Esophagus mucosa (tissue), 1 donor: Measurements from ENCODE around the gene LSM3. TPM values are rescaled to one million over a fixed set of nuclear protein-coding genes. Genes with fewer than 3 reads are reported as not detected.

ENCODE experiments used
- ATAC-seq: fragments of 200-7000 bp; cut with Tn5 transposase; one replicate; pipeline ENCODE4 v1.9.1; 2020
- total RNA-seq: library from RNA; stranded (reverse); gene quantifications from one replicate; pipeline ENCODE4 v1.2.4, GENCODE V29; 2023
- donor health status: DM: yes; HTN: yes; CAD: no.

Gene LSM3
- 10.3 TPM for total RNA-seq

- ATAC-seq: peak; percentile 99
These were observed at the start of gene LSM3, which contains the start of gene XPC for GRCh38 chr3:14178247-14179113. TSS of gene LSM3 (plus strand) at chr3:14178817. CDS start at chr3:14178861, 44 bp downstream. TSS of gene XPC (minus strand) at chr3:14178601. CDS start at chr3:14178568, 33 bp downstream.

- ATAC-seq: no peak
These were observed 49.3 kb upstream of the LSM3 start for GRCh38 chr3:14129296-14129695.

- ATAC-seq: no peak
These were observed 48.4 kb upstream of the LSM3 start for GRCh38 chr3:14130230-14130629.

- no peak for ATAC-seq
These were observed 47.9 kb upstream of the LSM3 start for GRCh38 chr3:14130707-14131106.

GRCh38 chr3:14131134-14131533 is 47.5 kb upstream of the LSM3 start:
- no peak for ATAC-seq

- no peak for ATAC-seq
These were observed 46.5 kb upstream of the LSM3 start for GRCh38 chr3:14132120-14132519.

GRCh38 chr3:14132689-14133088 is 45.9 kb upstream of the LSM3 start:
- ATAC-seq: no peak

- ATAC-seq: peak; percentile 1
These were observed 45.3 kb upstream of the LSM3 start for GRCh38 chr3:14133188-14133800.

GRCh38 chr3:14133876-14134275 is 44.7 kb upstream of the LSM3 start:
- no peak for ATAC-seq

GRCh38 chr3:14134291-14134690 is 44.3 kb upstream of the LSM3 start:
- no peak for ATAC-seq

- no peak for ATAC-seq
These were observed 43.0 kb upstream of the LSM3 start for GRCh38 chr3:14135581-14135980.

- peak; percentile 78 for ATAC-seq
These were observed 41.6 kb upstream of the LSM3 start for GRCh38 chr3:14137004-14137403.

- peak; percentile 50 for ATAC-seq
These were observed 41.2 kb upstream of the LSM3 start for GRCh38 chr3:14137445-14137844.

- no peak for ATAC-seq
These were observed 40.3 kb upstream of the LSM3 start for GRCh38 chr3:14138109-14138877.

- no peak for ATAC-seq
These were observed 39.5 kb upstream of the LSM3 start for GRCh38 chr3:14138878-14139655.

- no peak for ATAC-seq
These were observed 38.8 kb upstream of the LSM3 start for GRCh38 chr3:14139771-14140170.

- no peak for ATAC-seq
These were observed 37.9 kb upstream of the LSM3 start for GRCh38 chr3:14140668-14141067.

- ATAC-seq: no peak
These were observed 37.5 kb upstream of the LSM3 start for GRCh38 chr3:14141144-14141543.

- ATAC-seq: no peak
These were observed 36.8 kb upstream of the LSM3 start for GRCh38 chr3:14141602-14142341.

GRCh38 chr3:14142567-14143270 is 35.9 kb upstream of the LSM3 start:
- no peak for ATAC-seq
